K562 (cell line): ENCODE data around the gene COX5A. TPM values are rescaled to one million over a fixed set of nuclear protein-coding genes. Genes with fewer than 3 reads are reported as not detected.

Experiments used
- CBX2 ChIP-seq: fragments of 200-600 bp; sonication (generic); IDR thresholded peaks from one replicate; pipeline ENCODE4 v1.6.1; 2012; ENCODE audit warnings: mild to moderate bottlenecking, low read length, inconsistent platforms; ENCODE audit not compliant: insufficient read depth, poor library complexity, severe bottlenecking
- HOMEZ ChIP-seq: fragments of 250-450 bp; sonication (Bioruptor Pico); IDR thresholded peaks from 2 replicates; pipeline ENCODE4 v1.4.0; 2020; ENCODE audit warnings: mild to moderate bottlenecking, moderate library complexity
- JUND ChIP-seq, 2 experiments: IDR thresholded peaks; 2 replicates in 1 of 2; 3 replicates in 1 of 2; pipeline ENCODE4 v1.6.1; 2011; ENCODE audit warnings: borderline replicate concordance in 2 of 2, low read depth in 2 of 2, low read length in 2 of 2, improper control_type of control experiment in 1 of 2, missing biosample characterization in 1 of 2, missing genetic modification characterization in 1 of 2, missing genetic modification reagents in 1 of 2
- MBD1 ChIP-seq: fragments of 250-450 bp; sonication (Bioruptor Pico); IDR thresholded peaks from 2 replicates; pipeline ENCODE4 v1.8.0; 2022; ENCODE audit warnings: inconsistent platforms
- RBM34 ChIP-seq: fragments of 200-400 bp; formaldehyde crosslinking; IDR thresholded peaks from 2 replicates; pipeline ENCODE4 v1.6.1; 2018; ENCODE audit warnings: low read length, borderline replicate concordance; ENCODE audit not compliant: insufficient read depth
- SUPT5H ChIP-seq: fragments of 450-650 bp; IDR thresholded peaks from 2 replicates; pipeline ENCODE4 v1.6.1; 2016
- TSHZ1 ChIP-seq: fragments of 250-450 bp; sonication (Bioruptor Pico); IDR thresholded peaks from 2 replicates; pipeline ENCODE4 v1.4.0; 2020; ENCODE audit warnings: mild to moderate bottlenecking, moderate library complexity
- ZBTB26 ChIP-seq: fragments of 450-650 bp; formaldehyde crosslinking; IDR thresholded peaks from 2 replicates; pipeline ENCODE4 v1.4.0; 2022; ENCODE audit warnings: missing genetic modification characterization
- ZNF184 ChIP-seq: sonication (generic); formaldehyde crosslinking; IDR thresholded peaks from 2 replicates; pipeline ENCODE4 v1.5.0; 2020; ENCODE audit warnings: missing genetic modification reagents
- polyA plus RNA-seq, 8 experiments: library from polyadenylated mRNA; depleted of rRNA in 4 of 8; stranded (reverse) in 5 of 8; unstranded in 3 of 8; fragments of >200 nt; fragmentation: Nextera tagmentation in 2 of 8; fragmentation: Illumina TruSeq in 1 of 8; extraction: Ambion mirVana in 2 of 8; extraction: Trizol in 1 of 8; gene quantifications; 2 replicates each; pipeline versions ENCODE4 v1.2.1 to v1.2.3, GENCODE V29; 2011 to 2014; ENCODE audit warnings: inconsistent platforms in 1 of 8, missing spikeins in 1 of 8
- total RNA-seq, 7 experiments: library from RNA; depleted of rRNA in 6 of 7; stranded (reverse); fragments of >200 nt in 6 of 7; fragmentation: Illumina TruSeq in 2 of 7; extraction: Trizol in 2 of 7; gene quantifications; 2 replicates each; pipeline versions ENCODE4 v1.2.1 to v1.2.3, GENCODE V29; 2011 to 2021; ENCODE audit warnings: low replicate concordance in 1 of 7
- TF ChIP-seq, protein P1 (sequence below), 2 experiments: fragments of 450-650 bp in 1 of 2; sonication (generic) in 1 of 2; formaldehyde crosslinking; conservative IDR thresholded peaks; 2 replicates each; pipeline versions ENCODE4 v1.4.0 to v1.8.1; 2020 to 2022; ENCODE audit warnings: mild to moderate bottlenecking in 1 of 2, missing genetic modification reagents in 1 of 2
- TF ChIP-seq, protein P2 (sequence below): sonication (generic); formaldehyde crosslinking; IDR thresholded peaks from 2 replicates; pipeline ENCODE4 v1.8.0; 2023; ENCODE audit warnings: mild to moderate bottlenecking, missing genetic modification reagents

The COX5A gene
- total and polyA plus RNA-seq, 9 of the 15 experiments (the other 6 are each of a cell fraction or from before 2014, with no cell fraction given), result 86.8 to 553 (median 371) TPM

GRCh38 chr15:74907163-74907870 is 30.6 kb downstream of the COX5A start (continued):
- TF ChIP-seq HOMEZ (CRISPR knock-in tag) (no peak), ZNF184 (CRISPR knock-in tag) (no peak), MBD1 (CRISPR knock-in tag) (no peak), CBX2 (no peak), JUND (IDR thresholded peaks at IDR 0.05; ENCODE audit: borderline replicate concordance, low read depth, low read length) (no peak), JUND (tag; IDR thresholded peaks at IDR 0.05; ENCODE audit: borderline replicate concordance, low read depth, low read length) (no peak), ZBTB26 (CRISPR knock-in tag) (no peak), SUPT5H (no peak), RBM34 (no peak), TSHZ1 (CRISPR knock-in tag) (no peak)
- TF ChIP-seq, protein P1, sequence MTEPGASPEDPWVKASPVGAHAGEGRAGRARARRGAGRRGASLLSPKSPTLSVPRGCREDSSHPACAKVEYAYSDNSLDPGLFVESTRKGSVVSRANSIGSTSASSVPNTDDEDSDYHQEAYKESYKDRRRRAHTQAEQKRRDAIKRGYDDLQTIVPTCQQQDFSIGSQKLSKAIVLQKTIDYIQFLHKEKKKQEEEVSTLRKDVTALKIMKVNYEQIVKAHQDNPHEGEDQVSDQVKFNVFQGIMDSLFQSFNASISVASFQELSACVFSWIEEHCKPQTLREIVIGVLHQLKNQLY (CRISPR knock-in tag; conservative IDR thresholded peaks at IDR 0.05), result no peak
- TF ChIP-seq, protein P2, sequence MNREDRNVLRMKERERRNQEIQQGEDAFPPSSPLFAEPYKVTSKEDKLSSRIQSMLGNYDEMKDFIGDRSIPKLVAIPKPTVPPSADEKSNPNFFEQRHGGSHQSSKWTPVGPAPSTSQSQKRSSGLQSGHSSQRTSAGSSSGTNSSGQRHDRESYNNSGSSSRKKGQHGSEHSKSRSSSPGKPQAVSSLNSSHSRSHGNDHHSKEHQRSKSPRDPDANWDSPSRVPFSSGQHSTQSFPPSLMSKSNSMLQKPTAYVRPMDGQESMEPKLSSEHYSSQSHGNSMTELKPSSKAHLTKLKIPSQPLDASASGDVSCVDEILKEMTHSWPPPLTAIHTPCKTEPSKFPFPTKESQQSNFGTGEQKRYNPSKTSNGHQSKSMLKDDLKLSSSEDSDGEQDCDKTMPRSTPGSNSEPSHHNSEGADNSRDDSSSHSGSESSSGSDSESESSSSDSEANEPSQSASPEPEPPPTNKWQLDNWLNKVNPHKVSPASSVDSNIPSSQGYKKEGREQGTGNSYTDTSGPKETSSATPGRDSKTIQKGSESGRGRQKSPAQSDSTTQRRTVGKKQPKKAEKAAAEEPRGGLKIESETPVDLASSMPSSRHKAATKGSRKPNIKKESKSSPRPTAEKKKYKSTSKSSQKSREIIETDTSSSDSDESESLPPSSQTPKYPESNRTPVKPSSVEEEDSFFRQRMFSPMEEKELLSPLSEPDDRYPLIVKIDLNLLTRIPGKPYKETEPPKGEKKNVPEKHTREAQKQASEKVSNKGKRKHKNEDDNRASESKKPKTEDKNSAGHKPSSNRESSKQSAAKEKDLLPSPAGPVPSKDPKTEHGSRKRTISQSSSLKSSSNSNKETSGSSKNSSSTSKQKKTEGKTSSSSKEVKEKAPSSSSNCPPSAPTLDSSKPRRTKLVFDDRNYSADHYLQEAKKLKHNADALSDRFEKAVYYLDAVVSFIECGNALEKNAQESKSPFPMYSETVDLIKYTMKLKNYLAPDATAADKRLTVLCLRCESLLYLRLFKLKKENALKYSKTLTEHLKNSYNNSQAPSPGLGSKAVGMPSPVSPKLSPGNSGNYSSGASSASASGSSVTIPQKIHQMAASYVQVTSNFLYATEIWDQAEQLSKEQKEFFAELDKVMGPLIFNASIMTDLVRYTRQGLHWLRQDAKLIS (CRISPR knock-in tag), result 0 out of 2 replicates have a peak, but pooled peaks have one; percentile 51
